ENCODE measurements around the gene NINJ2. TPM values are rescaled to one million over a fixed set of nuclear protein-coding genes. Genes with fewer than 3 reads are reported as not detected.

The NINJ2 gene
- total and polyA plus RNA-seq, 4 experiments from 2014 or later, result 3.7 to 30.3 (median 15.0) TPM

DNA sequence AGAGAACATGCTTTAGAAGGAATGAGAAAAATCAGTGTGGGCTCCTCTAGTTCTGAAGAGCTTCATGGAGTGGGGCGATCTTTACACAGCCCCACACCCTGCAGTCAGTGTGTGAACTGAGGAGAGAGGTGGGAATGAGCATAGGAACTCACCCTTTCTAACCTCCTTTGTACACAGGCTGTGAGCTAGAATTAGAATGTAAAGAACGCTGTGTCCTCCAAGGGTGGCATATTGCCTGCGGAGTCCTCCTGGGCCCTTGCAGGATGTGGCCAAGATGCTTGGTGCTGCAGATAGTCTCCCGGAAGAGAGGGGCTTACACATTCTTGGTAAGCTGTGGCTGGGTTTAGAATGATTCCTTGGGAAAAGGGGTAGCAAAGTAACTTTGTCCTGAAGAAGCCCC is 43.9 kb downstream of the NINJ2 start:
- no peak overlapping the region for H3K27ac ChIP-seq (ENCODE audit: low read depth, low read length)
- Mint-ChIP-seq H3K4me3 (no peak overlapping the region), H3K36me3 (no peaks in the 10 kb centered on the region), H3K4me1 (peaks cover 18 to 52% (median 33%) of the 10 kb centered on the region in 4 donors), H3K9me3 (peaks cover 0 to 2% (median 0%) of the 10 kb centered on the region in 8 donors), H3K27ac (peak overlapping the region in 4 of 7 donors; percentile 24 to 53 (median 30)), H3K27me3 (no peaks in the 10 kb centered on the region)
- H3K36me3 ChIP-seq (ENCODE audit: insufficient read depth, low read length), result no peaks in the 10 kb centered on the region
- CTCF ChIA-PET (ENCODE audit: partially characterized antibody), result interaction anchor here (0.8 to 3.5 kb wide), 8 partner anchors 8 to 196 kb away, joined by 3 to 17 read pairs (median 6); no protein-coding TSS in a partner anchor
- POLR2A ChIA-PET (ENCODE audit: partially characterized antibody), result interaction anchor here (0.6 to 2.8 kb wide), 6 partner anchors 12 to 314 kb away, joined by 3 to 9 read pairs (median 4); no protein-coding TSS in a partner anchor
- H3K27me3 ChIP-seq (ENCODE audit: insufficient read depth, low read length), result no peaks in the 10 kb centered on the region
- peaks cover 23% of the 10 kb centered on the region for H3K4me1 ChIP-seq (ENCODE audit: insufficient read depth, low read length)
- H3K4me3 ChIP-seq (ENCODE audit: low read length in 2 of 2), result no peak overlapping the region
- H3K9me3 ChIP-seq (ENCODE audit: control insufficient read depth in 1 of 2, low read length in 2 of 2), result no peaks in the 10 kb centered on the region
- intact Hi-C loops (cut with micrococcal nuclease), result no loop called here
- DNase-seq, result no peak

DNA sequence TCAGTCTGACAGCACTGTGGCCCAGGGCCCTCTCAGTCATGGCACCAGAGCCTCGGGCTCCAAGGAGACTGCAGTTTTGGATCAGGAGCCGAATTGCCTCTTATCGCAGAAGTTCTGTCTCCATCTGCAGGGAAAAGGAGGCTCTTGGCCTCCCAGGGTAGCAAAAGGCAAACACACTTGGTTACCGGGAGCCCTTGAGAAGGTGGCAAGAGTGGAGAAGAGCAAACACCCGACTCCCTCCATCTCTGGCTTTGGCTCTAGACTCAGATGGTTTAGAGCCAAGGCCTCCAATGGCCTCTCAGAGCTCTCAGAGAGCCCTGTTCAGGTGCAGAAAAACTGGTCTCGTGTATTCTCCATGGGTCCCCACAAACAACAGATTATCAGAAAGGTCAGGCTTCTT is 44.6 kb downstream of the NINJ2 start:
- H3K4me1 Mint-ChIP-seq, result peaks cover 15 to 49% (median 31%) of the 10 kb centered on the region in 4 donors
- H3K27me3 Mint-ChIP-seq, result no peaks in the 10 kb centered on the region
- H3K27ac ChIP-seq (ENCODE audit: low read depth, low read length), result no peak overlapping the region
- POLR2A ChIA-PET (ENCODE audit: partially characterized antibody), result interaction anchor here (1.5 to 2.8 kb wide), 2 partner anchors 12 to 133 kb away, joined by 4 to 9 read pairs; no protein-coding TSS in a partner anchor
- peaks cover 0 to 2% (median 0%) of the 10 kb centered on the region in 8 donors for H3K9me3 Mint-ChIP-seq
- H3K4me3 Mint-ChIP-seq, result no peak overlapping the region
- no peaks in the 10 kb centered on the region for H3K36me3 Mint-ChIP-seq
- peaks cover 23% of the 10 kb centered on the region for H3K4me1 ChIP-seq (ENCODE audit: insufficient read depth, low read length)
- no peak overlapping the region for H3K4me3 ChIP-seq (ENCODE audit: low read length in 2 of 2)
- H3K36me3 ChIP-seq (ENCODE audit: insufficient read depth, low read length), result no peaks in the 10 kb centered on the region
- H3K27me3 ChIP-seq (ENCODE audit: insufficient read depth, low read length), result no peaks in the 10 kb centered on the region
- H3K9me3 ChIP-seq (ENCODE audit: control insufficient read depth in 1 of 2, low read length in 2 of 2), result no peaks in the 10 kb centered on the region
- no peak overlapping the region for H3K27ac Mint-ChIP-seq
- DNase-seq, result no peak
- intact Hi-C loops (cut with micrococcal nuclease), result no loop called here
- CTCF ChIA-PET (ENCODE audit: partially characterized antibody), result interaction anchor here (2.0 to 3.5 kb wide), 4 partner anchors 12 to 196 kb away, joined by 5 to 17 read pairs (median 14); no protein-coding TSS in a partner anchor

DNA sequence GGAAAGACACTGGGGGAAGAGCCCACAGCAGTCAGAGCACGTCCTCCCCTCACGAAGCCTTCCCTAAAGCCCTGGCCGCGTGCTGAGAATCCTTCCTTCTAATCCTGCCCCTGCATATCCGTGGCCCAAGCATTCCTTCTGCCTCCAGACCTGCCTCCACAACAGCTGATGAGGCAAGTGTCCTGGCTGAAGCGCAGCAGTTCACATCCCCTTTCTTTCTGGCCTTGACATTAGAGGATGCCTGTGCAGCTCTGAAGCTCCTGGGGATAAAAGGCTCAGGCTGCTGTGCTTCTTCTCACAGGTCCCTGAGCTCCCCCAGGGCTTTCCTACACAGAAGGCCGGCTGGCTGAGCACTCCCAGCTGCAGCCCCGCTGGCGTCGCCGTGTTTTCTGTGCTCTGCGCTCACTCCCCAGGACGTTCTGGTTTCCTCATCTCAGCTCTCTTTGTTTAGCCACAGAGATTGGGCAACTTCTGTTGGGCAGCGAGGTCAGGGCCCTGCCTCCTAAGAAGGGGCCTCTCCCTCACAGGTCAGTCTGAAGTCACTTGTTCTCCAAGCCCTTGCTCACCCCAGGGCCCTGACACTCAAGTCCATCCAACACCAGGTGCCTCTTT is 45.8 kb downstream of the NINJ2 start:
- Mint-ChIP-seq H3K4me1 (peaks cover 8 to 37% (median 23%) of the 10 kb centered on the region in 4 donors), H3K36me3 (no peaks in the 10 kb centered on the region), H3K27me3 (no peaks in the 10 kb centered on the region), H3K4me3 (no peak overlapping the region), H3K27ac (no peak overlapping the region), H3K9me3 (peaks cover 0 to 2% (median 0%) of the 10 kb centered on the region in 8 donors)
- Histone ChIP-seq H3K9me3 (ENCODE audit: control insufficient read depth in 1 of 2, low read length in 2 of 2) (no peaks in the 10 kb centered on the region), H3K27me3 (ENCODE audit: insufficient read depth, low read length) (no peaks in the 10 kb centered on the region), H3K4me3 (ENCODE audit: low read length in 2 of 2) (no peak overlapping the region), H3K27ac (ENCODE audit: low read depth, low read length) (no peak overlapping the region), H3K4me1 (ENCODE audit: insufficient read depth, low read length) (peaks cover 13% of the 10 kb centered on the region), H3K36me3 (ENCODE audit: insufficient read depth, low read length) (no peaks in the 10 kb centered on the region)
- ChIA-PET POLR2A (ENCODE audit: partially characterized antibody) (no interaction called here), CTCF (ENCODE audit: partially characterized antibody) (interaction anchor here (1.2 kb wide), 1 partner anchor 197 kb away, joined by 4 read pairs; no protein-coding TSS in a partner anchor)
- intact Hi-C loops (cut with micrococcal nuclease), result no loop called here
- no peak for DNase-seq

DNA sequence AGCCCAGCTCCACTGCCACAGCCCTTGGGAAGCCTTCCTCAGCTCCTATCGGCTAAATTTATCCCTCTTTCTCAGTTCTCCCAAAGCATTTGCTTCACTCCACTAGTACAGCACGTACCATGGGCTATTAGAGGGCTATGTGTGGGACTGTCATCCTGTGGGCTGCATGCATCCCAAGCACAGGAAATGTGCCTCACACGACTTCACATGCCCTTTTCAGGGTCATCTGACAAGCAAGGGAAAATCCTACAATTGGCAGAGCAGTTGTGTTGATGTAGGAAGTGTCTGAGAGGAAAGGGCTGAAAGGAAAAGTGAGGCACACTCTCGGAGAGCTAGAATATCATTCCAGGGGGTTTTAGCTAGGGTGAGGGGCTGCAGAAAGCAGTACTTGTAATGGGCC is 47.6 kb downstream of the NINJ2 start:
- Mint-ChIP-seq H3K27me3 (no peaks in the 10 kb centered on the region), H3K4me1 (peaks cover 10 to 37% (median 26%) of the 10 kb centered on the region in 4 donors), H3K36me3 (no peaks in the 10 kb centered on the region), H3K9me3 (peaks cover 0 to 2% (median 0%) of the 10 kb centered on the region in 8 donors), H3K27ac (peak overlapping the region in 3 of 7 donors; percentile 0 to 46 (median 43)), H3K4me3 (no peak overlapping the region)
- CTCF ChIA-PET (ENCODE audit: partially characterized antibody), result interaction anchor here (1.0 to 10.1 kb wide), 8 partner anchors 15 to 217 kb away, joined by 3 to 113 read pairs (median 8); partner anchors contain the start of gene WNK1
- no peaks in the 10 kb centered on the region for H3K36me3 ChIP-seq (ENCODE audit: insufficient read depth, low read length)
- no peaks in the 10 kb centered on the region for H3K27me3 ChIP-seq (ENCODE audit: insufficient read depth, low read length)
- peaks cover 11% of the 10 kb centered on the region for H3K4me1 ChIP-seq (ENCODE audit: insufficient read depth, low read length)
- DNase-seq, result no peak
- intact Hi-C loops (cut with micrococcal nuclease), result no loop called here
- H3K9me3 ChIP-seq (ENCODE audit: control insufficient read depth in 1 of 2, low read length in 2 of 2), result no peaks in the 10 kb centered on the region
- no peak overlapping the region for H3K4me3 ChIP-seq (ENCODE audit: low read length in 2 of 2)
- POLR2A ChIA-PET (ENCODE audit: partially characterized antibody), result interaction anchor here (0.5 to 2.0 kb wide), 2 partner anchors 15 to 136 kb away, joined by 3 to 16 read pairs; partner anchors contain the start of gene WNK1
- H3K27ac ChIP-seq (ENCODE audit: low read depth, low read length), result no peak overlapping the region

DNA sequence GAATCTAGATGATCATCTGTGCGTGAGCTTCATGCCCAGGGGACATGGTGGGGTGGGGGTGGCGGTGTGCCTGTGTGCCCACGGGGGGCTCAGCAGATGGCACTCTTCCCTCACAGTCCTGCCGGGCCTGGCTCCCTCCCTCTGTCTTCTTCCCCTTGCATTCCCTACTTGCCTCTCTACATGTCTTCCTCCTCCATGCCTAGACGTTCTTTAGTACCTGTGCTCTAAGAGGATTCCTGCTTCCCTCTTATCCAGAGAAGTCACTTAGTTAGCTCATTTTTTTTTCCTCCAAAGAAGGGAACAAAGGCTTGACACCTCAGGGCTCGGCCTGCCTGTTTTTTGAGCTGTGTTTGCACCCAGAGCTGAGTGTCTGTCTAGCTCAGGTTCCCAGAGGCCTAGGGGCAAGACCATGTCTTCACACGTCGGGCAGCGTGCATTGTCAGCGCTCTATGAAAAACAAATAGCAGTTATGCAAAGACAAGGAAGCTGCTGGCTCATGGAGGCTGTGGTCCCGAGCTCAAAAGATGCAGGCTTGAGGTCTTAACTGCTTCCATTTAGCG is 48.8 kb downstream of the NINJ2 start:
- ChIA-PET POLR2A (ENCODE audit: partially characterized antibody) (interaction anchor here (0.8 to 2.0 kb wide), 3 partner anchors 137 to 200 kb away, joined by 3 to 16 read pairs (median 3); partner anchors contain the start of gene WNK1), CTCF (ENCODE audit: partially characterized antibody) (interaction anchor here (0.5 to 10.1 kb wide), 23 partner anchors 10 to 335 kb away, joined by 3 to 113 read pairs (median 4); partner anchors contain the start of genes NINJ2, RAD52 and WNK1)
- peaks cover 20% of the 10 kb centered on the region for H3K4me1 ChIP-seq (ENCODE audit: insufficient read depth, low read length)
- DNase-seq, result peak in 3 of 5 donors; percentile 10 to 18 (median 18)
- Mint-ChIP-seq H3K27me3 (no peaks in the 10 kb centered on the region), H3K9me3 (peaks cover 0 to 2% (median 0%) of the 10 kb centered on the region in 8 donors), H3K36me3 (no peaks in the 10 kb centered on the region), H3K4me3 (no peak overlapping the region), H3K4me1 (peaks cover 16 to 41% (median 28%) of the 10 kb centered on the region in 4 donors), H3K27ac (peak overlapping the region in 2 of 7 donors; percentile 36 to 66)
- no peaks in the 10 kb centered on the region for H3K27me3 ChIP-seq (ENCODE audit: insufficient read depth, low read length)
- H3K4me3 ChIP-seq (ENCODE audit: low read length in 2 of 2), result no peak overlapping the region
- intact Hi-C loops (cut with micrococcal nuclease), result no loop called here
- no peaks in the 10 kb centered on the region for H3K36me3 ChIP-seq (ENCODE audit: insufficient read depth, low read length)
- no peak overlapping the region for H3K27ac ChIP-seq (ENCODE audit: low read depth, low read length)
- H3K9me3 ChIP-seq (ENCODE audit: control insufficient read depth in 1 of 2, low read length in 2 of 2), result no peaks in the 10 kb centered on the region

DNA sequence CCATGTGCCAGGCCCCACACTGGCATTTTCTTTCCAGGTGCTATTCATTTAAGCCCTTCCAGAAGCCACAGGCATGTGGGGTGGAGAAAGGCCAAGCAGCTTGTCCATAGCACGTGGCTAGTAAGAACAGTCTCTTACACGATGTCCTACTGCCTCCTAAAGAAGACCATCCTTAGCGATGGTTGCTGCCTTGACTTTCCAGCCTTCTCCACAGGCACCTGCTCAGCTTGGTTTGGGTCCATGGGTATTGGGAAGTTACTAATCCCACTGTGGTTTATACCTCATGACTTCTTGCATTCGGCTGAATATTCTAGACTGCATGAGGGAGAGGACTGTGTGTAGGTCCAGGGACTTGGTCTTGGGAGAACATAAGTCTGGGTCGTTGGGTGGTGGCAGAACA is 49.2 kb downstream of the NINJ2 start:
- CTCF ChIA-PET (ENCODE audit: partially characterized antibody), result interaction anchor here (0.5 to 10.1 kb wide), 21 partner anchors 11 to 336 kb away, joined by 3 to 113 read pairs (median 4); partner anchors contain the start of genes NINJ2, RAD52 and WNK1
- Histone ChIP-seq H3K4me3 (ENCODE audit: low read length in 2 of 2) (no peak overlapping the region), H3K36me3 (ENCODE audit: insufficient read depth, low read length) (no peaks in the 10 kb centered on the region), H3K4me1 (ENCODE audit: insufficient read depth, low read length) (peaks cover 15% of the 10 kb centered on the region), H3K27me3 (ENCODE audit: insufficient read depth, low read length) (no peaks in the 10 kb centered on the region), H3K27ac (ENCODE audit: low read depth, low read length) (no peak overlapping the region), H3K9me3 (ENCODE audit: control insufficient read depth in 1 of 2, low read length in 2 of 2) (no peaks in the 10 kb centered on the region)
- Mint-ChIP-seq H3K27ac (peak overlapping the region in 1 of 7 donors; percentile 36), H3K27me3 (no peaks in the 10 kb centered on the region), H3K4me1 (peaks cover 15 to 36% (median 23%) of the 10 kb centered on the region in 4 donors), H3K4me3 (no peak overlapping the region), H3K9me3 (peaks cover 0 to 2% (median 0%) of the 10 kb centered on the region in 8 donors), H3K36me3 (no peaks in the 10 kb centered on the region)
- POLR2A ChIA-PET (ENCODE audit: partially characterized antibody), result interaction anchor here (0.9 to 2.0 kb wide), 2 partner anchors 138 to 200 kb away, joined by 3 to 16 read pairs; partner anchors contain the start of gene WNK1
- DNase-seq, result no peak
- intact Hi-C loops (cut with micrococcal nuclease), result no loop called here

DNA sequence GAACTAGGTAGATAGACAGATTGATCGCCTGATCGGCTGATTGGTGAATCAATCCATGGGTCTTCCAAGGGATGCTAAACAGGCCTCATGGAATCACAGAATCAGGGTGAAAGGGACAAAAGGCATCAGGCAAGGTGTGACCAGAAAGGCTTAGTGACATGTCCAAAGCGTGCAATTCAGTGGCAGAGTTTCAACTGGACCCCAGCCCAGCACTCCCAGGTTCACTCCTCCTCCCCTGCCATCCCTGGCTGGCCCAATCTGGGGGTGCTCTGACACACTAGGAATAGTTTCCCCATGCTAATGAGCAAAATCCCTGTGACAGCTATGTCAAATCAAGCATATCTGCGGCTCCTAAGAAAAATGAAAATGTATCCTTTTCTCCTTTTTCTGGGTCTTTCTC is 50.4 kb downstream of the NINJ2 start:
- no peaks in the 10 kb centered on the region for H3K27me3 ChIP-seq (ENCODE audit: insufficient read depth, low read length)
- H3K27ac ChIP-seq (ENCODE audit: low read depth, low read length), result no peak overlapping the region
- Mint-ChIP-seq H3K4me1 (peaks cover 16 to 40% (median 24%) of the 10 kb centered on the region in 4 donors), H3K27ac (peak overlapping the region in 2 of 7 donors; percentile 82 to 83), H3K36me3 (no peaks in the 10 kb centered on the region), H3K27me3 (no peaks in the 10 kb centered on the region), H3K9me3 (peaks cover 0 to 2% (median 0%) of the 10 kb centered on the region in 8 donors), H3K4me3 (no peak overlapping the region)
- H3K9me3 ChIP-seq (ENCODE audit: control insufficient read depth in 1 of 2, low read length in 2 of 2), result no peaks in the 10 kb centered on the region
- no peak overlapping the region for H3K4me3 ChIP-seq (ENCODE audit: low read length in 2 of 2)
- intact Hi-C loops (cut with micrococcal nuclease), result no loop called here
- ChIA-PET CTCF (ENCODE audit: partially characterized antibody) (interaction anchor here (1.0 to 10.1 kb wide), 2 partner anchors 138 to 201 kb away, joined by 3 to 113 read pairs; no protein-coding TSS in a partner anchor), POLR2A (ENCODE audit: partially characterized antibody) (interaction anchor here (1.5 kb wide), 1 partner anchor 138 kb away, joined by 5 read pairs; no protein-coding TSS in a partner anchor)
- no peak for DNase-seq
- peaks cover 16% of the 10 kb centered on the region for H3K4me1 ChIP-seq (ENCODE audit: insufficient read depth, low read length)
- no peaks in the 10 kb centered on the region for H3K36me3 ChIP-seq (ENCODE audit: insufficient read depth, low read length)
